A673 (cell line): Measurements from ENCODE around the gene TCERG1L.

Source experiments
- EZH2 ChIP-seq: fragments of 200-600 bp; sonication (generic); IDR thresholded peaks from 2 replicates; pipeline ENCODE4 v1.6.1; 2017; ENCODE audit warnings: borderline replicate concordance, low read depth, mild to moderate bottlenecking, mixed read lengths, antibody characterized with exemption, low read length; ENCODE audit not compliant: poor library complexity, severe bottlenecking
- TF ChIP-seq, protein P1 (sequence below): fragments of 300-800, 200-600 bp; sonication (generic); conservative IDR thresholded peaks from 2 replicates; pipeline ENCODE4 v1.5.1; 2017; ENCODE audit warnings: low read depth, mild to moderate bottlenecking, antibody characterized with exemption, low read length, moderate library complexity, mixed read lengths

DNA sequence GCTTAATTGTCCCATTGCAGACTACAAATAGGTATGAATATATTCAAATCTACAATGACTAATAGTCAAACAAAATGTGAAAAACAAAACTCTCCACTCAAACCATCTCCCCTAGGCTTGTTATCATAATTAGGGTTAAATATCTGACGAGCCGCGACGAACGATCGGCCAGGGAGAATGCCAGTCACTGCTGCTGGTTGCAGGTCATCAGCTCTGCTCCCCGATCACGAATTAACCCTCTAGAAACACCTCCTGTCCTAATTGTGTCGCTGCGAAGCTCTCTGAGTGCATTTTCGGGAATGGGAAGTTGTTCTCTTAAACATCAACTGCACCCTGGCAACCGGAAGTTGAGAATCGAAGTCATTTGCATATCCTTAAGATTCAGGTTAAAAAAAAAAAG, 167.3 kb downstream of the TCERG1L start:
- TF ChIP-seq, protein P1, sequence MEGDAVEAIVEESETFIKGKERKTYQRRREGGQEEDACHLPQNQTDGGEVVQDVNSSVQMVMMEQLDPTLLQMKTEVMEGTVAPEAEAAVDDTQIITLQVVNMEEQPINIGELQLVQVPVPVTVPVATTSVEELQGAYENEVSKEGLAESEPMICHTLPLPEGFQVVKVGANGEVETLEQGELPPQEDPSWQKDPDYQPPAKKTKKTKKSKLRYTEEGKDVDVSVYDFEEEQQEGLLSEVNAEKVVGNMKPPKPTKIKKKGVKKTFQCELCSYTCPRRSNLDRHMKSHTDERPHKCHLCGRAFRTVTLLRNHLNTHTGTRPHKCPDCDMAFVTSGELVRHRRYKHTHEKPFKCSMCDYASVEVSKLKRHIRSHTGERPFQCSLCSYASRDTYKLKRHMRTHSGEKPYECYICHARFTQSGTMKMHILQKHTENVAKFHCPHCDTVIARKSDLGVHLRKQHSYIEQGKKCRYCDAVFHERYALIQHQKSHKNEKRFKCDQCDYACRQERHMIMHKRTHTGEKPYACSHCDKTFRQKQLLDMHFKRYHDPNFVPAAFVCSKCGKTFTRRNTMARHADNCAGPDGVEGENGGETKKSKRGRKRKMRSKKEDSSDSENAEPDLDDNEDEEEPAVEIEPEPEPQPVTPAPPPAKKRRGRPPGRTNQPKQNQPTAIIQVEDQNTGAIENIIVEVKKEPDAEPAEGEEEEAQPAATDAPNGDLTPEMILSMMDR: no peak
- no peak for TF ChIP-seq EZH2
